GM12878 (cell line): ENCODE results near the gene PGLYRP3. TPM values are rescaled to one million over a fixed set of nuclear protein-coding genes. Genes with fewer than 3 reads are reported as not detected.
A peak's percentile ranks its signal among the peaks of the same experiment; 100 is the strongest.

Source experiments
- ASH2L ChIP-seq: fragments of 300-600, 200-600 bp; sonication (generic); IDR thresholded peaks from 2 replicates; pipeline ENCODE4 v1.6.1; 2017; ENCODE audit warnings: low read depth, mild to moderate bottlenecking, borderline replicate concordance
- BCLAF1 ChIP-seq: fragments of 450-650 bp; IDR thresholded peaks from 2 replicates; pipeline ENCODE4 v1.6.1; 2017; ENCODE audit warnings: antibody characterized with exemption, mild to moderate bottlenecking, moderate library complexity
- BHLHE40 ChIP-seq, 2 experiments: fragments of 450-650 bp in 1 of 2; IDR thresholded peaks; 2 replicates each; pipeline ENCODE4 v1.6.1; 2011 to 2017; ENCODE audit warnings: low read depth in 2 of 2, borderline replicate concordance in 1 of 2, improper control_type of control experiment in 1 of 2, low read length in 1 of 2, mild to moderate bottlenecking in 1 of 2
- BMI1 ChIP-seq: fragments of 450-650 bp; IDR thresholded peaks from 2 replicates; pipeline ENCODE4 v1.6.1; 2016; ENCODE audit warnings: mild to moderate bottlenecking, moderate library complexity, borderline replicate concordance
- E2F8 ChIP-seq: fragments of 450-650 bp; IDR thresholded peaks from 2 replicates; pipeline ENCODE4 v1.6.1; 2018; ENCODE audit warnings: mild to moderate bottlenecking, low read depth, moderate library complexity; ENCODE audit not compliant: partially characterized antibody
- E4F1 ChIP-seq: fragments of 450-650 bp; IDR thresholded peaks from 2 replicates; pipeline ENCODE4 v1.6.1; 2018; ENCODE audit warnings: borderline replicate concordance, mild to moderate bottlenecking; ENCODE audit not compliant: partially characterized antibody
- FOS ChIP-seq: IDR thresholded peaks from 3 replicates; pipeline ENCODE4 v1.6.1; 2011; ENCODE audit warnings: borderline replicate concordance; ENCODE audit not compliant: insufficient read length; ENCODE audit errors: extremely low read depth
- GATAD2B ChIP-seq: fragments of 450-650 bp; conservative IDR thresholded peaks from 2 replicates; pipeline ENCODE4 v1.6.1; 2017; ENCODE audit warnings: low read depth, mild to moderate bottlenecking, moderate library complexity
- JUNB ChIP-seq: IDR thresholded peaks from 2 replicates; pipeline ENCODE4 v1.6.1; 2016; ENCODE audit warnings: antibody characterized with exemption, mild to moderate bottlenecking
- MTA2 ChIP-seq: fragments of 450-650 bp; IDR thresholded peaks from 2 replicates; pipeline ENCODE4 v1.6.1; 2016; ENCODE audit warnings: low read depth, mild to moderate bottlenecking, moderate library complexity
- SREBF1 ChIP-seq: IDR thresholded peaks from 2 replicates; pipeline ENCODE4 v1.6.1; 2012; ENCODE audit warnings: mild to moderate bottlenecking, low read length
- TAF1 ChIP-seq: IDR thresholded peaks from 2 replicates; pipeline ENCODE4 v1.6.1; 2011; ENCODE audit warnings: mild to moderate bottlenecking, low read depth, low read length, borderline replicate concordance
- ZBTB33 ChIP-seq: fragments of 450-650 bp; IDR thresholded peaks from 2 replicates; pipeline ENCODE4 v1.6.1; 2017; ENCODE audit warnings: mild to moderate bottlenecking
- ZNF687 ChIP-seq: fragments of 450-650 bp; IDR thresholded peaks from 2 replicates; pipeline ENCODE4 v1.6.1; 2017; ENCODE audit warnings: mild to moderate bottlenecking, moderate library complexity
- polyA plus RNA-seq, 11 experiments: library from polyadenylated mRNA; depleted of rRNA in 4 of 11; unstranded in 6 of 11; stranded (reverse) in 5 of 11; fragments of >200 nt; fragmentation: Nextera tagmentation in 4 of 11; fragmentation: Illumina TruSeq in 1 of 11; extraction: Ambion mirVana in 4 of 11; extraction: Trizol in 1 of 11; gene quantifications; 1 replicate in 1 of 11; 2 replicates in 10 of 11; pipeline versions ENCODE4 v1.2.1 to v1.2.3, GENCODE V29; 2011 to 2016; ENCODE audit warnings: inconsistent platforms in 2 of 11, missing spikeins in 2 of 11, low read depth in 1 of 11
- total RNA-seq, 4 experiments: library from RNA; depleted of rRNA in 3 of 4; stranded (reverse); fragments of >200 nt in 3 of 4; fragmentation: Illumina TruSeq in 1 of 4; extraction: Trizol in 1 of 4; gene quantifications; 2 replicates each; pipeline versions ENCODE4 v1.2.1 to v1.2.3, GENCODE V29; 2013 to 2021

Gene PGLYRP3
- total and polyA plus RNA-seq, 10 of the 15 experiments (the other 5 are each of a cell fraction or from before 2014, with no cell fraction given) = 0.10 to 0.49 (median 0.18) TPM; not detected in 7

GRCh38 chr1:153291514-153291913 lies 21.2 kb downstream of the PGLYRP3 start (continued):
- no peak for TF ChIP-seq E2F8
- peak; percentile 57 for TF ChIP-seq JUNB
- no peak for TF ChIP-seq FOS
- no peak for TF ChIP-seq ASH2L
- no peak for TF ChIP-seq ZNF687
- TF ChIP-seq MTA2 = peak; percentile 34; the same call in 1 of the 2 replicates
- no peak for TF ChIP-seq TAF1
- no peak for TF ChIP-seq BCLAF1
- no peak for TF ChIP-seq E4F1
- TF ChIP-seq ZBTB33 = no peak
- 0 out of 2 replicates have a peak, but pooled peaks have one; percentile 27 for TF ChIP-seq BMI1
- TF ChIP-seq GATAD2B = no peak
- no peak for TF ChIP-seq SREBF1
- TF ChIP-seq BHLHE40 (IDR thresholded peaks at IDR 0.05; ENCODE audit: borderline replicate concordance in 1 of 2, low read depth in 2 of 2, low read length in 1 of 2) = no peak
